Astrocyte of the hippocampus (primary cell): ENCODE measurements around the gene EMILIN2.

Source experiments
- DNase-seq: peaks from one replicate; pipeline ENCODE4 v3.0.0; 2011; ENCODE audit warnings: low read depth, low spot score

EMILIN2 gene

GRCh38 chr18:2900684-2901422, 54.0 kb downstream of the EMILIN2 start:
- DNase-seq, result no peak

- DNase-seq, result no peak
Measured at GRCh38 chr18:2901423-2901985, 54.7 kb downstream of the EMILIN2 start.

- DNase-seq, result no peak
Measured at GRCh38 chr18:2902327-2902726, 55.5 kb downstream of the EMILIN2 start.

- DNase-seq, result peak; percentile 73
Measured at GRCh38 chr18:2903006-2903405, 56.2 kb downstream of the EMILIN2 start.

GRCh38 chr18:2905854-2906703, 59.3 kb downstream of the EMILIN2 start:
- DNase-seq, result peak; percentile 36

- DNase-seq, result peak; percentile 55
Measured at GRCh38 chr18:2906704-2907549, 60.1 kb downstream of the EMILIN2 start.

GRCh38 chr18:2907550-2908135, 60.8 kb downstream of the EMILIN2 start:
- no peak for DNase-seq

- no peak for DNase-seq
Measured at GRCh38 chr18:2908166-2908945, 61.5 kb downstream of the EMILIN2 start.

GRCh38 chr18:2908946-2909335, 62.1 kb downstream of the EMILIN2 start:
- no peak for DNase-seq

GRCh38 chr18:2909431-2910140, 62.8 kb downstream of the EMILIN2 start:
- no peak for DNase-seq

GRCh38 chr18:2910261-2910660, 63.5 kb downstream of the EMILIN2 start:
- no peak for DNase-seq

GRCh38 chr18:2910751-2911425, 64.1 kb downstream of the EMILIN2 start:
- no peak for DNase-seq

GRCh38 chr18:2911533-2911932, 64.7 kb downstream of the EMILIN2 start:
- DNase-seq, result no peak

GRCh38 chr18:2912357-2913299, 65.8 kb downstream of the EMILIN2 start:
- no peak for DNase-seq

- no peak for DNase-seq
Measured at GRCh38 chr18:2913398-2914005, 66.7 kb downstream of the EMILIN2 start.

GRCh38 chr18:2914185-2914880, 67.5 kb downstream of the EMILIN2 start:
- DNase-seq, result no peak

- no peak for DNase-seq
Measured at GRCh38 chr18:2914881-2915240, 68.1 kb downstream of the EMILIN2 start.
